NCI-H1694 (cell line): ENCODE measurements around the gene LAMTOR4.
A peak's percentile ranks its signal among the peaks of the same experiment; 100 is the strongest.
"Not testable (repeated sequence)": the region's sequence is repeated elsewhere in the genome, so short reads cannot be mapped to it uniquely, and the experiment has no call there.

Experiments
- DNase-seq: peaks from one replicate; lab custom pipeline; 2025; lab: John Stamatoyannopoulos, UW

Gene LAMTOR4

DNA sequence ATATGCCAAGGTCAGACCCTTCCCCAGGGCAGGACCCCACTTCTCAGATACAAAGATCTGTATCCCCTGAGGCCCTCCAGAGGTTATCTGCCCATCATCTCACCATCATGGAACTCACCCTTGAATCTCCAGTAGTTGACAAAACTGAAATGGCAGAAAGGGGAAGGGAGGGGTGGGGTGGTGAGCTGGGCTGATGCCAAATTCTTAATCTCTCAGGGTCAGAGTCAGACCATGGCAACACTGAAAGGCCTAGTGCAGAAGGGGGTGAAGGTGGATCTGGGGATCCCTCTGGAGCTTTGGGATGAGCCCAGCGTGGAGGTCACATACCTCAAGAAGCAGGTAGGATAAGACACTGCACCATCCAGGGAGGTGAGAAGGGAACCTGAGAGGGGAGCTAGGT is 26.1 kb upstream of the LAMTOR4 start:
- no peak for DNase-seq

- no peak for DNase-seq
Measured at GRCh38 chr7:100124301-100125230, 24.2 kb upstream of the LAMTOR4 start.

- DNase-seq: no peak
Measured at GRCh38 chr7:100126239-100126930, 22.3 kb upstream of the LAMTOR4 start.

GRCh38 chr7:100126931-100127865 is 21.5 kb upstream of the LAMTOR4 start, which contains the start of gene MBLAC1:
Gene MBLAC1 (plus strand): TSS chr7:100126967. CDS start chr7:100127396, 429 bp downstream.
- DNase-seq: peak; percentile 88

DNA sequence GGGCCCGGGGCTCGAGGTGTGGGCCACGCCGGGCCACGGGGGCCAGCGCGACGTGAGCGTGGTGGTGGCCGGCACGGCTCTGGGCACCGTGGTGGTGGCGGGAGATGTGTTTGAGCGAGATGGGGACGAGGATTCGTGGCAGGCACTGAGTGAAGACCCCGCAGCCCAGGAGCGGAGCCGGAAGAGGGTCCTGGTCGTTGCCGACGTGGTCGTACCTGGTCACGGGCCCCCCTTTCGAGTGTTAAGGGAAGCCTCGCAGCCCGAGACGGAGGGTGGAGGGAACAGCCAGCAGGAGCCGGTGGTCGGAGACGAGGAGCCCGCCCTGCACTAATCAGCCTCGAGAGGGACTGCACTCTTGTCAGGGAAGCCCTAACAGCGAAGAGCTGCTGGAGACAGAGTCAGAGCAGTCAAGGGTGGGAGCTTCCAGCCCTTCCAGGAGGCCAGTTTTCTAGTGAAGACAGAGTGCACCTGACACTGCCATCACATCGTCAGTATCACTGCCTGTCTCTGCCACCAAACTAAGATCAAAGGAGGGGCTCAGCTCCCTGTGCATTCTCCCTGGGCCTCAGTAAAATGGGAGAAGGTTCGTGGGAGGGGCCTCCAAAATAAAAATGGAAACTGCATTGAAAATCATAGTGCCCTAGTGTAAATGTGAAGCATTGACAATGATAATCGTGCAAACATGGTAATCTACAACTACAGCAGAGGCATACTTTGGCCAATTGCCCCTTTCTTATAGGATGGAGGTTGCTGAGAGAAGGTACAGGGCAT is 20.7 kb upstream of the LAMTOR4 start:
- DNase-seq: no peak

GRCh38 chr7:100128637-100128963 is 20.1 kb upstream of the LAMTOR4 start:
- no peak for DNase-seq

GRCh38 chr7:100130220-100130607 is 18.5 kb upstream of the LAMTOR4 start:
- not testable (repeated sequence) for DNase-seq

DNA sequence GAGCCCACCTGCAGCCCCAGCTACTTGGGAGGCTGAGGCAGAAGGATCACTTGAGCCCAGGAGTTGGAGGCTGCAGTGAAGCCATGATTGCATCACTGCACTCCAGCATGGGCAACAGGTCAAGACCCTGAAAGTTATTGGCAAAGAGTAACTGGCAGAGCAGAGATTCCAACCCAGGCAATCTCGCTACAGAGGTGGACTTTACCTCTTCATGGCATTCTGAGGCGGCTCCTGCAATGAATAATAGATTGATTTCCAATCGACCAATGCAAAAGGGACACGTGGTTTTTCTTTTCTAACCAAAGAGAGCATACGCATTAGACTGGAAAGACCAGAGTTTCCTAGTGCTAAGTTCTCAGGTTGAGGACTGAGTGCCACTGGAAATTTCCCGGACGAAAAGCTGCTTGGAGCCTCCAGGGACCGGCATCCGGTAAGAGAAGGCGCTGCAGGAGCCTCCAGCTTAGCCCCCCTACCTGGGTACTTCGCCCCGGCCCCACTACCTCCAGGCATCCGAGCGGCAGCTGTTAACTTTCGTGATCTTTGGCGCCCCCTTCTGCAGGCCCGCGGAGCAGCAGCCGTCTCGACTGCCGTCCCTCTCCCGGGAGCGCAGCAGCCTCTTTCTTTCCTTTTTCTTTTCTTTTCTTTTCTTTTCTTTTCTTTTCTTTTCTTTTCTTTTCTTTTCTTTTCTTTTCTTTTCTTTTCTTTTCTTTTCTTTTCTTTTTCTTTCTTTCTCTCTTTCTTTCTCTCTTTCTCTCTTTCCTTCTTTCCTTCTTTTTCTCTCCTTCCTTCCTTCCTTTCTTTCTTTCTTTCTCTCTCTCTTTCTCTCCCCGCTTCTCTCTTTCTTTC is 17.9 kb upstream of the LAMTOR4 start:
- peak; percentile 69 for DNase-seq

- DNase-seq: no peak
Measured at GRCh38 chr7:100132126-100132525, 16.6 kb upstream of the LAMTOR4 start.

DNA sequence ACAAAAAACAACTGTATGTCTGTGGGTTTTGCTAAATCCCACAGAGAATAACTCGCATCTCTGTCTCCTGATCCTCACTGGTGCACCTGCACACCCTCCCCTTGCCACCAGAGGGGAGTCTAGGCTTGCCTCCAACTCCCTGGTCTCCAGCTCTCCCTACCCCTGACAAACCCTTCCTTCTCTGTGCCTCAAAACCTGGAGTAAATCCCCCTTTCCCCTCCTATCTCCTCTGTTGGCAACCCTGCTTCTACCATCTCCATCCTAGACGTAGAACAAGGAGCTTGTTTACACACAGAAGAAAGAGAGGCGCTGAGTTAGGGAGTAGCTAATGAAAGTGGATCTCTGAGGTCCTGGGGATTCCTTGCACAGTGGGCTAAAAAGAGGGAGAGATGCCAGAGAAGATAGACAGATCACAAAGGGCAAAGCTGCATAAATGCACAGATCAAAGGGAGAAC is 16.0 kb upstream of the LAMTOR4 start:
- DNase-seq: peak; percentile 71

- DNase-seq: no peak
Measured at GRCh38 chr7:100137851-100138760, 10.6 kb upstream of the LAMTOR4 start.

DNA sequence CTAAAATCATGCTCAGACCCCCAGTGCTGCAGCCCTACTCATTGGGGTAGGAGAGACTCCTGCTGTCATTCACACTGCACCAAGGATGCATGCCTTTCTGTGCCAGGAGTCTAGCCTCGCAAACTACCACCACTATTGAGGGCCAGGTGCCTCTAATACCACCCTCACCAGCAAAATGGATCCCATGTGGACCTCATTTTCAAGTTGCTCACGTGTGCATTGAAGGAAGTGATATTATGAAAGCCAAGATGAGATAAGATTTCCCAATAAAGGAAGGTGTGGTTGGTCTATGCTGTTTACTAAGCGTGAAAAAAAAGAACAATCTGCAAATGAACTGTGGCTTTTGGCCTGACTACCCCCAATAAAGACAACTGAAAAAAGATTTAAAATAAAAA is 7.2 kb upstream of the LAMTOR4 start:
- DNase-seq: no peak

DNA sequence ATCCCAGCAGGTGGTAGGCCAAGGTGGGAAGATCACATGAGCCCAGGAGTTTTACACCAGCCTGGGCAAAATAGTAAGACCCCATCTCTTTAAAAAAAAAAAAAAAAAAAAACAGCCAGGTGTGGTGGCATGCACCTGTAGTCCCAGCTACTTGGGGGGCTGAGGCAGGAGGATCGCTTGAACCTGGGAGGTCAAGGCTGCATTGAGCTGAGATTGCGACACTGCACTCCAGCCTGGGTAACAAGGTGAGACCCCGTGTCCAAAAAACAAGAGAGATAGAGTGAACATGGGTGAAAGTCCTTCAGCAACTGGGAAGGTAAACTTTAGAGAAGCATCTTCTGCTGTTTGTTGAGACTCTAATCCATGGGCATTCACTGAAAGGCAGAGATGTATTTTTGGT is 6.3 kb upstream of the LAMTOR4 start:
- DNase-seq: no peak

GRCh38 chr7:100146350-100146749 is 2.4 kb upstream of the LAMTOR4 start:
- DNase-seq: not testable (repeated sequence)

- no peak for DNase-seq
Measured at GRCh38 chr7:100147278-100147677, 1.4 kb upstream of the LAMTOR4 start.

- DNase-seq: no peak
Measured at GRCh38 chr7:100148225-100148558, 526 bp upstream of the LAMTOR4 start.

GRCh38 chr7:100152404-100152803 is 3.7 kb downstream of the LAMTOR4 start:
- no peak for DNase-seq

DNA sequence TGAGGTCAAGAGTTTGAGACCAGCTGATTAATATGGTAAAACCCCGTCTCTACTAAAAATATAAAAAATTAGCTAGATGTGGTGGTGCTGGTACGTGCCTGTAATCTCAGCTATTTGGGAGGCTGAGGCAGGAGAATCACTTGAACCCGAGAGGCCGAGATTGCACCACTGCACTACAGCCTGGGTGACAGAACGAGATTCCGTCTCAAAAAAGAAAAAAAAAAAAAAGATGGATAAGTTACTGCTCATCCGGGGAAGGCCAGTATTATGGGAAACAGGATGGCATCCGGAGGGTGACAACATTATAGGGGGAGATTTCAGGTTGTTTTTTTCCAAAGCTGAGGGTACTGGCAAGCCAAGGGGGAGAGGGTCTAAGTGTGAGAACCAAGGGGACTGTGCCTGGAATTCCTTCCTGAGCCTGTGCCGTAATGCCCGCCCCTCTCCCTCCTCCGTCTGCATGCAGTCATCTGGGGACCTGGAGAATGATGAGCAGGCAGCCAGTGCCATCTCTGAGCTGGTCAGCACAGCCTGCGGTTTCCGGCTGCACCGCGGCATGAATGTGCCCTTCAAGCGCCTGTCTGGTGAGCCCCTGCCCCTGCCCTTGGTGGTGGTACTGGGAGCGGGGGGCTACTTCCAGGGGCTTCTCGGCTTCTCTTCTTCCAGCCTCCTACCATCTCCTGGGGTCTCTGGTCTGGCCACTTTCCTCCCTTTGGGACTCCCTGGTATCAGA is 4.4 kb downstream of the LAMTOR4 start:
- no peak for DNase-seq
